Measurements from ENCODE around the gene RHOF.

- TF ChIP-seq, protein P1, sequence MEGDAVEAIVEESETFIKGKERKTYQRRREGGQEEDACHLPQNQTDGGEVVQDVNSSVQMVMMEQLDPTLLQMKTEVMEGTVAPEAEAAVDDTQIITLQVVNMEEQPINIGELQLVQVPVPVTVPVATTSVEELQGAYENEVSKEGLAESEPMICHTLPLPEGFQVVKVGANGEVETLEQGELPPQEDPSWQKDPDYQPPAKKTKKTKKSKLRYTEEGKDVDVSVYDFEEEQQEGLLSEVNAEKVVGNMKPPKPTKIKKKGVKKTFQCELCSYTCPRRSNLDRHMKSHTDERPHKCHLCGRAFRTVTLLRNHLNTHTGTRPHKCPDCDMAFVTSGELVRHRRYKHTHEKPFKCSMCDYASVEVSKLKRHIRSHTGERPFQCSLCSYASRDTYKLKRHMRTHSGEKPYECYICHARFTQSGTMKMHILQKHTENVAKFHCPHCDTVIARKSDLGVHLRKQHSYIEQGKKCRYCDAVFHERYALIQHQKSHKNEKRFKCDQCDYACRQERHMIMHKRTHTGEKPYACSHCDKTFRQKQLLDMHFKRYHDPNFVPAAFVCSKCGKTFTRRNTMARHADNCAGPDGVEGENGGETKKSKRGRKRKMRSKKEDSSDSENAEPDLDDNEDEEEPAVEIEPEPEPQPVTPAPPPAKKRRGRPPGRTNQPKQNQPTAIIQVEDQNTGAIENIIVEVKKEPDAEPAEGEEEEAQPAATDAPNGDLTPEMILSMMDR (IDR thresholded peaks at IDR 0.05), result no peak
- TF ChIP-seq POLR2A (IDR thresholded peaks at IDR 0.05), result no peak
- TF ChIP-seq EP300 (IDR thresholded peaks at IDR 0.05), result no peak
Observed at GRCh38 chr12:121839993-121840761, 46.7 kb upstream of the RHOF start.

Measured in sigmoid colon (tissue), 4 donors.